Measurements from ENCODE around the gene CGB1. TPM values are rescaled to one million over a fixed set of nuclear protein-coding genes. Genes with fewer than 3 reads are reported as not detected.

CGB1 gene
- total and polyA plus RNA-seq, 2 of the 8 experiments (the other 6 are each of a cell fraction or from before 2014, with no cell fraction given), result not detected

GRCh38 chr19:48988860-48989259, 47.8 kb downstream of the CGB1 start:
- no peak overlapping the region for H4K5ac ChIP-seq (ENCODE audit: insufficient read length, low read depth, low read length)
- POLR2A ChIA-PET (ENCODE audit: partially characterized antibody), result interaction anchor here (0.7 to 1.2 kb wide), 3 partner anchors 19 to 147 kb away, joined by 3 read pairs; no protein-coding TSS in a partner anchor
- no peak overlapping the region for H3K4ac ChIP-seq (replicated peaks; ENCODE audit: insufficient read length, low read depth, low read length)
- no peak overlapping the region for H3K14ac ChIP-seq (ENCODE audit: insufficient read length)
- H3K79me1 ChIP-seq (ENCODE audit: low read depth, low read length), result peaks cover 4% of the 10 kb centered on the region
- H4K8ac ChIP-seq (ENCODE audit: extremely low read depth, insufficient read depth, low read length), result no peak overlapping the region
- H4K20me1 ChIP-seq (replicated peaks in 1 of 2; ENCODE audit: control insufficient read depth in 1 of 2, insufficient read depth in 2 of 2, low read length in 2 of 2), result peaks cover 0 to 10% of the 10 kb centered on the region in 2 experiments
- no peak overlapping the region for H3K9ac ChIP-seq (replicated peaks in 1 of 4; ENCODE audit: extremely low read depth in 1 of 4, low read depth in 3 of 4, low read length in 3 of 4)
- H4K91ac ChIP-seq (replicated peaks; ENCODE audit: insufficient read length, low read length), result no peak overlapping the region
- H3K23me2 ChIP-seq (ENCODE audit: low read depth, low read length), result peaks cover 6% of the 10 kb centered on the region; the same call in 1 of the 2 replicates
- CTCF ChIA-PET (ENCODE audit: partially characterized antibody), result interaction anchor here (1.2 to 2.9 kb wide), 3 partner anchors 9 to 18 kb away, joined by 3 to 13 read pairs (median 5); no protein-coding TSS in a partner anchor
- H3K36me3 ChIP-seq (ENCODE audit: control insufficient read depth in 2 of 4, insufficient read depth in 4 of 4, low read length in 3 of 4), result peaks cover 3 to 21% (median 10%) of the 10 kb centered on the region in 4 experiments; a peak in 5 of 8 replicates
- no peak overlapping the region for H3K18ac ChIP-seq (ENCODE audit: extremely low read depth, low read length)
- no peak overlapping the region for H2BK12ac ChIP-seq (ENCODE audit: low read depth, low read length)
- no peak overlapping the region for H3K4me2 ChIP-seq (ENCODE audit: insufficient read depth in 1 of 2, low read depth in 2 of 2, low read length in 2 of 2)
- no peak overlapping the region for H2BK120ac ChIP-seq (replicated peaks; ENCODE audit: low read depth, low read length)
- no peak overlapping the region for H2BK20ac ChIP-seq (ENCODE audit: low read length)
- H3K23ac ChIP-seq (ENCODE audit: insufficient read length), result no peak overlapping the region
- no peak overlapping the region for H3K56ac ChIP-seq (replicated peaks; ENCODE audit: insufficient read length, low read depth, low read length)
- DNase-seq (ENCODE audit: low read depth in 1 of 2, low spot score in 2 of 2) (no peak), FAIRE-seq (no peak)
- H3K27me3 ChIP-seq (replicated peaks in 1 of 4; ENCODE audit: control insufficient read depth in 3 of 4, extremely low read depth in 1 of 4, insufficient read depth in 3 of 4, low read length in 3 of 4), result no peaks in the 10 kb centered on the region
- no peak overlapping the region for H2AFZ ChIP-seq (ENCODE audit: low read length)
- no peaks in the 10 kb centered on the region for H3K9me3 ChIP-seq (ENCODE audit: insufficient read depth in 2 of 2, low read depth in 1 of 2, low read length in 1 of 2)
- H2AK5ac ChIP-seq (ENCODE audit: low read depth, low read length), result no peak overlapping the region
- no peak overlapping the region for H3K27ac ChIP-seq (ENCODE audit: low read depth, low read length)
- H2BK15ac ChIP-seq (ENCODE audit: low read length), result no peak overlapping the region
- no peak for TF ChIP-seq RXRA (IDR thresholded peaks at IDR 0.05; ENCODE audit: insufficient read depth, low read depth, low read length)
- TF ChIP-seq MAFK (IDR thresholded peaks at IDR 0.05; ENCODE audit: low read depth, low read length), result no peak
- no peak for TF ChIP-seq CHD1 (IDR thresholded peaks at IDR 0.05; ENCODE audit: low read depth, low read length)
- WGBS, 2 experiments (ENCODE audit: extremely low coverage in 1 of 2, insufficient coverage in 1 of 2, insufficient read length in 1 of 2, insufficient replicate concordance in 2 of 2, low coverage in 1 of 2, low lambda C conversion rate in 2 of 2, missing lambda C conversion rate in 1 of 2), result 95% methylated on average over 8 of the region's 9 CpGs; no CpG with 5 or more reads in 1 of the 2 experiments
- H3K79me2 ChIP-seq (ENCODE audit: control insufficient read depth in 1 of 2, insufficient read depth in 2 of 2, low read length in 2 of 2), result peaks cover 0 to 7% of the 10 kb centered on the region in 2 experiments; a peak in 1 of 4 replicates
- H2BK5ac ChIP-seq (ENCODE audit: low read depth, low read length), result no peak overlapping the region
- no peak overlapping the region for H3K4me3 ChIP-seq (ENCODE audit: extremely low read depth in 1 of 4, insufficient read depth in 2 of 4, low read depth in 3 of 4, low read length in 4 of 4)
- peaks cover 0 to 1% (median 0%) of the 10 kb centered on the region in 4 experiments; a peak in 2 of 7 replicates for H3K4me1 ChIP-seq (replicated peaks in 1 of 4; ENCODE audit: control insufficient read depth in 3 of 4, insufficient read depth in 4 of 4, low read length in 3 of 4)

Data from H1 (cell line).